K562 (cell line): ENCODE measurements around the gene RHOU. TPM values are rescaled to one million over a fixed set of nuclear protein-coding genes. Genes with fewer than 3 reads are reported as not detected.

ENCODE experiments used
- ATAC-seq: fragments of 200-7000 bp; cut with Tn5 transposase; 3 replicates; pipeline ENCODE4 v1.9.1; 2020; ENCODE audit warnings: moderate library complexity
- BruUV-seq: library from RNA; stranded (reverse); fragments of 400-500 nt; replicated peaks from 2 replicates; lab custom pipeline; 2021; lab: Mats Ljungman, UMichigan
- CTCF ChIA-PET: fragments of 300-600 bp; formaldehyde crosslinking; extraction: SDS; loops from one replicate; lab custom pipeline; 2021; ENCODE audit warnings: low intra/inter-chr PET ratio; lab: Yijun Ruan, JAX
- POLR2A ChIA-PET: fragments of 300-600, 350-650 bp; sonication (Branson Sonifier 250); formaldehyde crosslinking; extraction: SDS; loops from one replicate; lab custom pipeline; 2021; ENCODE audit warnings: antibody characterized with exemption, inconsistent platforms; lab: Yijun Ruan, JAX
- DNase-seq, 4 experiments: peaks; one replicate each; pipeline versions ENCODE4 v3.0.0 to v3.0.0-alpha.2; 2011 to 2018; ENCODE audit warnings: low spot score in 3 of 4, mixed read lengths in 3 of 4; ENCODE audit errors: extremely low read depth in 1 of 4
- FAIRE-seq: peaks from 2 replicates; lab custom pipeline; 2011; peaks lifted over from hg19 to GRCh38; lab: Jason Lieb, UNC
- H2AFZ ChIP-seq: 2 replicates; pipeline ENCODE4 v1.6.0; 2011; ENCODE audit warnings: low read depth, low read length, control low read depth, inconsistent platforms
- H3K27ac ChIP-seq: fragments of 200-600 bp; 3 replicates; pipeline ENCODE4 v1.8.0; 2011; ENCODE audit warnings: low read depth, mild to moderate bottlenecking, control low read depth, inconsistent platforms, low read length, moderate library complexity, mixed read lengths; ENCODE audit errors: extremely low read depth
- H3K27me3 ChIP-seq, 2 experiments: fragments of 300-600 bp in 1 of 2; 2 replicates in 1 of 2; 3 replicates in 1 of 2; pipeline versions ENCODE4 v1.6.0 to v1.8.0; 2011; ENCODE audit warnings: inconsistent platforms in 2 of 2, low read length in 2 of 2, mild to moderate bottlenecking in 1 of 2, mixed read lengths in 1 of 2, moderate library complexity in 1 of 2; ENCODE audit not compliant: control insufficient read depth in 2 of 2, insufficient read depth in 2 of 2
- H3K36me3 ChIP-seq: fragments of 300-600 bp; 3 replicates; pipeline ENCODE4 v1.8.0; 2011; ENCODE audit warnings: mild to moderate bottlenecking, low read length, inconsistent platforms; ENCODE audit not compliant: control insufficient read depth, insufficient read depth
- H3K4me1 ChIP-seq, 2 experiments: fragments of 200-600 bp in 1 of 2; replicated peaks in 1 of 2; 2 replicates in 1 of 2; 3 replicates in 1 of 2; pipeline versions ENCODE4 v1.5.1 to v1.8.0; 2011; ENCODE audit warnings: inconsistent platforms in 2 of 2, low read length in 2 of 2, mild to moderate bottlenecking in 1 of 2, mixed read lengths in 1 of 2, moderate library complexity in 1 of 2; ENCODE audit not compliant: control insufficient read depth in 2 of 2, insufficient read depth in 2 of 2
- H3K4me2 ChIP-seq: 2 replicates; pipeline ENCODE4 v1.6.1; 2011; ENCODE audit warnings: low read length, control low read depth, inconsistent platforms, mixed read lengths; ENCODE audit not compliant: insufficient read depth
- H3K4me3 ChIP-seq: fragments of 200-600 bp; sonication (generic), shearing (Covaris generic); 2 replicates; pipeline ENCODE4 v1.5.1; 2016; ENCODE audit warnings: control low read depth, inconsistent platforms
- H3K79me2 ChIP-seq: fragments of 200-600 bp; 3 replicates; pipeline ENCODE4 v1.8.0; 2011; ENCODE audit warnings: low read length, inconsistent platforms; ENCODE audit not compliant: control insufficient read depth, insufficient read depth
- H3K9ac ChIP-seq, 2 experiments: 2 replicates each; pipeline versions ENCODE4 v1.6.0 to v1.6.1; 2011; ENCODE audit warnings: low read depth in 2 of 2, low read length in 2 of 2, control low read depth in 1 of 2, inconsistent platforms in 1 of 2, mild to moderate bottlenecking in 1 of 2, mixed read lengths in 1 of 2; ENCODE audit not compliant: insufficient read depth in 1 of 2
- H3K9me1 ChIP-seq: one replicate; pipeline ENCODE4 v1.6.0; 2011; ENCODE audit warnings: inconsistent platforms, mild to moderate bottlenecking, low read length, moderate library complexity; ENCODE audit not compliant: control insufficient read depth, insufficient read depth
- H3K9me3 ChIP-seq: replicated peaks from 2 replicates; pipeline ENCODE4 v1.5.1; 2011; ENCODE audit warnings: low read depth, low read length, inconsistent platforms; ENCODE audit not compliant: control insufficient read depth, insufficient read depth
- H4K20me1 ChIP-seq: replicated peaks from 2 replicates; pipeline ENCODE4 v1.6.1; 2011; ENCODE audit warnings: low read length, inconsistent platforms, mixed read lengths; ENCODE audit not compliant: control insufficient read depth, insufficient read depth
- BRF1 ChIP-seq: IDR thresholded peaks from 3 replicates; pipeline ENCODE4 v1.6.1; 2011; ENCODE audit warnings: borderline replicate concordance, mild to moderate bottlenecking; ENCODE audit not compliant: insufficient read length; ENCODE audit errors: extremely low read depth
- CEBPB ChIP-seq: fragments of 450-650 bp; IDR thresholded peaks from 2 replicates; pipeline ENCODE4 v1.6.1; 2016; ENCODE audit warnings: missing genetic modification characterization, missing compliant biosample characterization
- CHD4 ChIP-seq: fragments of 200-600 bp; sonication (generic); IDR thresholded peaks from 3 replicates; pipeline ENCODE4 v1.6.1; 2012; ENCODE audit warnings: low read depth, mild to moderate bottlenecking, mixed read lengths, low read length, inconsistent platforms; ENCODE audit not compliant: insufficient read depth, insufficient replicate concordance, poor library complexity, severe bottlenecking
- ELF4 ChIP-seq: fragments of 450-650 bp; formaldehyde crosslinking; IDR thresholded peaks from 2 replicates; pipeline ENCODE4 v1.4.0; 2022; ENCODE audit warnings: missing genetic modification characterization
- FOXK2 ChIP-seq, 2 experiments: fragments of 450-650 bp; IDR thresholded peaks in 1 of 2; conservative IDR thresholded peaks in 1 of 2; 2 replicates each; pipeline ENCODE4 v1.6.1; 2016; ENCODE audit warnings: low read depth in 2 of 2, mild to moderate bottlenecking in 1 of 2
- GTF2E2 ChIP-seq: fragments of 200-800 bp; sonication (Bioruptor generic); IDR thresholded peaks from 2 replicates; pipeline ENCODE4 v1.6.1; 2016; ENCODE audit warnings: missing genetic modification characterization, missing compliant biosample characterization
- HMGN3 ChIP-seq: IDR thresholded peaks from 2 replicates; pipeline ENCODE4 v1.6.1; 2011; ENCODE audit warnings: borderline replicate concordance, low read depth, mild to moderate bottlenecking, mixed read lengths, low read length; ENCODE audit not compliant: insufficient read length; ENCODE audit errors: extremely low read depth
- MCM3 ChIP-seq: fragments of 450-650 bp; IDR thresholded peaks from 2 replicates; pipeline ENCODE4 v1.6.1; 2016
- MCM7 ChIP-seq, 2 experiments: fragments of 450-650 bp; IDR thresholded peaks; 2 replicates each; pipeline ENCODE4 v1.6.1; 2016 to 2018
- MYBL2 ChIP-seq, 2 experiments: fragments of 450-650 bp in 1 of 2; sonication (generic) in 1 of 2; formaldehyde crosslinking in 1 of 2; IDR thresholded peaks; 2 replicates each; pipeline versions ENCODE4 v1.6.1 to v1.8.1; 2017 to 2022; ENCODE audit warnings: borderline replicate concordance in 1 of 2, inconsistent platforms in 1 of 2, low read depth in 1 of 2, mild to moderate bottlenecking in 1 of 2, missing genetic modification reagents in 1 of 2, moderate library complexity in 1 of 2
- NBN ChIP-seq: fragments of 450-650 bp; IDR thresholded peaks from 2 replicates; pipeline ENCODE4 v1.6.1; 2016; ENCODE audit warnings: low read depth, mild to moderate bottlenecking
- RNF219 ChIP-seq: fragments of 250-450 bp; sonication (Bioruptor Pico); IDR thresholded peaks from 2 replicates; pipeline ENCODE4 v1.5.0; 2022; ENCODE audit warnings: mild to moderate bottlenecking
- THAP12 ChIP-seq: fragments of 250-450 bp; sonication (Bioruptor Pico); IDR thresholded peaks from 2 replicates; pipeline ENCODE4 v1.9.0; 2021; ENCODE audit warnings: mild to moderate bottlenecking, inconsistent platforms
- ZBTB12 ChIP-seq: fragments of 250-450 bp; sonication (Bioruptor Pico); IDR thresholded peaks from 2 replicates; pipeline ENCODE4 v1.4.0; 2020
- ZKSCAN1 ChIP-seq: fragments of 150-350 bp; IDR thresholded peaks from 2 replicates; pipeline ENCODE4 v1.6.1; 2016; ENCODE audit warnings: low read depth, low read length
- ZNF12 ChIP-seq: sonication (generic); formaldehyde crosslinking; IDR thresholded peaks from 2 replicates; pipeline ENCODE4 v1.4.0; 2020; ENCODE audit warnings: mild to moderate bottlenecking, missing genetic modification reagents
- ZNF133 ChIP-seq: fragments of 250-450 bp; sonication (Bioruptor Pico); IDR thresholded peaks from 2 replicates; pipeline ENCODE4 v1.4.0; 2020; ENCODE audit warnings: mild to moderate bottlenecking
- WGBS: fragments of 100-300 bp; shearing (Covaris generic); methylation state at CpG from one replicate; pipeline ENCODE4 v1.1.6; 2016; ENCODE audit warnings: low coverage, mixed read lengths; ENCODE audit not compliant: insufficient coverage; ENCODE audit errors: missing lambda C conversion rate; 5-methylcytosine and 5-hydroxymethylcytosine counted together
- in situ Hi-C: fragments of 300-500 bp; cut with MboI; formaldehyde crosslinking; loops from 4 replicates; pipeline ENCODE4 v1.15.0; 2018; ENCODE audit warnings: inconsistent platforms, mixed read lengths
- intact Hi-C: fragments of 100-400 bp; cut with micrococcal nuclease; formaldehyde crosslinking; loops from 2 replicates; pipeline ENCODE4 v1.14.2; 2022
- polyA plus RNA-seq, 8 experiments: library from polyadenylated mRNA; depleted of rRNA in 4 of 8; stranded (reverse) in 5 of 8; unstranded in 3 of 8; fragments of >200 nt; fragmentation: Nextera tagmentation in 2 of 8; fragmentation: Illumina TruSeq in 1 of 8; extraction: Ambion mirVana in 2 of 8; extraction: Trizol in 1 of 8; gene quantifications; 2 replicates each; pipeline versions ENCODE4 v1.2.1 to v1.2.3, GENCODE V29; 2011 to 2014; ENCODE audit warnings: inconsistent platforms in 1 of 8, missing spikeins in 1 of 8
- total RNA-seq, 7 experiments: library from RNA; depleted of rRNA in 6 of 7; stranded (reverse); fragments of >200 nt in 6 of 7; fragmentation: Illumina TruSeq in 2 of 7; extraction: Trizol in 2 of 7; gene quantifications; 2 replicates each; pipeline versions ENCODE4 v1.2.1 to v1.2.3, GENCODE V29; 2011 to 2021; ENCODE audit warnings: low replicate concordance in 1 of 7

Gene RHOU
- total and polyA plus RNA-seq, 9 of the 15 experiments (the other 6 are each of a cell fraction or from before 2014, with no cell fraction given), result 0.07 TPM; not detected in 8

GRCh38 chr1:228753287-228753686, 18.0 kb downstream of the RHOU start:
- BruUV-seq, result no TSS peak
- Histone ChIP-seq H3K4me2 (no peak overlapping the region), H3K4me3 (no peak overlapping the region), H3K27me3 (peaks cover 8 to 19% of the 10 kb centered on the region in 2 experiments; a peak in 4 of 5 replicates), H3K9me3 (no peaks in the 10 kb centered on the region), H3K9me1 (no peaks in the 10 kb centered on the region), H3K36me3 (no peaks in the 10 kb centered on the region), H3K4me1 (no peaks in the 10 kb centered on the region), H2AFZ (no peak overlapping the region), H3K79me2 (no peaks in the 10 kb centered on the region), H4K20me1 (no peaks in the 10 kb centered on the region), H3K27ac (no peak overlapping the region), H3K9ac (no peak overlapping the region)
- ATAC-seq (no peak), FAIRE-seq (no peak), DNase-seq (no peak)
- POLR2A ChIA-PET, result interaction anchor here (0.7 to 0.9 kb wide), 2 partner anchors 12 to 28 kb away, joined by 3 to 4 read pairs; no protein-coding TSS in a partner anchor
- CTCF ChIA-PET, result no interaction called here
- in situ Hi-C loops (no loop called here), intact Hi-C loops (no loop called here)
- 0% methylated on average over 1 of the region's 1 CpG for WGBS
- TF ChIP-seq FOXK2 (conservative IDR thresholded peaks at IDR 0.05 in 1 of 2, IDR thresholded peaks at IDR 0.05 in 1 of 2; ENCODE audit: low read depth in 2 of 2) (no peak), ZKSCAN1 (no peak), ZBTB12 (no peak), MCM7 (IDR thresholded peaks at IDR 0.05) (no peak), THAP12 (CRISPR knock-in tag) (no peak), RNF219 (CRISPR knock-in tag) (no peak), NBN (no peak), ELF4 (no peak), MYBL2 (IDR thresholded peaks at IDR 0.05; ENCODE audit: low read depth) (no peak), MYBL2 (CRISPR knock-in tag; IDR thresholded peaks at IDR 0.05; ENCODE audit: borderline replicate concordance) (no peak), HMGN3 (no peak), ZNF133 (CRISPR knock-in tag) (no peak), CEBPB (tag) (no peak), GTF2E2 (no peak), ZNF12 (CRISPR knock-in tag) (no peak), BRF1 (no peak), CHD4 (no peak), MCM3 (no peak)
